A549 treated with Mapracorat at 1 μM for 4 hours (cell line): Measurements from ENCODE around the gene ROBO1. TPM values are rescaled to one million over a fixed set of nuclear protein-coding genes. Genes with fewer than 3 reads are reported as not detected.

Experiments
- total RNA-seq: library from RNA; stranded (reverse); fragments of 200-300 nt; extraction: Qiagen RNA extraction; gene quantifications from 5 replicates; pipeline ENCODE4 v1.2.3, GENCODE V29; 2022

Gene ROBO1
- total RNA-seq: 9.1 to 16.3 TPM (median 15.1 TPM) in 5 replicates

GRCh38 chr3:79767905-79768267, at the start of gene ROBO1:
Gene ROBO1, minus strand, starts transcription at chr3:79767998.

